Adrenal gland (tissue), 5 donors: ENCODE data around the gene DAAM2.

Experiments
- POLR2A ChIP-seq, 2 donors: fragments of 450-650 bp; IDR thresholded peaks; one replicate each; pipeline ENCODE4 v1.6.1; 2017; ENCODE audit warnings: antibody characterized with exemption in 2 of 2, mild to moderate bottlenecking in 2 of 2, moderate library complexity in 1 of 2
- TF ChIP-seq, protein P1 (sequence below), 6 experiments: fragments of 450-650 bp in 4 of 6; fragments of 200-600 bp in 2 of 6; sonication (generic) in 1 of 6; IDR thresholded peaks; 1 replicate in 5 of 6; 2 replicates in 1 of 6; pipeline versions ENCODE4 v1.5.1 to v1.8.0; 2016 to 2021; ENCODE audit warnings: antibody characterized with exemption in 6 of 6, mild to moderate bottlenecking in 2 of 6, moderate library complexity in 1 of 6
- donor health status: DM: no; HTN: no; CAD: no.

DNA sequence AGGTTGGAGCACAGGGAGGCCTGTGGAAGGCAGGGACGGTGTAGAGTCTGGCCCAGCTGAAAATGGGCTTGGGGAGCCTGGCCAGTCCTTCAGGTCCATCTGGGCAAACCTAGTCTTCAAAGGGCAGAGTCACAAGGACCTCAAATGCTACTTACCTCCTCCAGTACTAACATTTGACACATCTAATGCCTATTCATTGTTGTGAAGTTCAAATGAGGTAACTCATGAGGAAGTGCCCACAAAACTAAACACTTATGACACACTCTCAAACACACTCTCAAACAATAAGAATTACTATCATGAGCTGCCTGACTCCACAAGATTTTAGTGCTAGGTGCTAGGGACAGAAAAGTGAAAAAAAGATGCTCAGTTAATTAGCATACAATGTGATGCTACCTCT lies 27.1 kb downstream of the DAAM2 start:
- TF ChIP-seq, protein P1, sequence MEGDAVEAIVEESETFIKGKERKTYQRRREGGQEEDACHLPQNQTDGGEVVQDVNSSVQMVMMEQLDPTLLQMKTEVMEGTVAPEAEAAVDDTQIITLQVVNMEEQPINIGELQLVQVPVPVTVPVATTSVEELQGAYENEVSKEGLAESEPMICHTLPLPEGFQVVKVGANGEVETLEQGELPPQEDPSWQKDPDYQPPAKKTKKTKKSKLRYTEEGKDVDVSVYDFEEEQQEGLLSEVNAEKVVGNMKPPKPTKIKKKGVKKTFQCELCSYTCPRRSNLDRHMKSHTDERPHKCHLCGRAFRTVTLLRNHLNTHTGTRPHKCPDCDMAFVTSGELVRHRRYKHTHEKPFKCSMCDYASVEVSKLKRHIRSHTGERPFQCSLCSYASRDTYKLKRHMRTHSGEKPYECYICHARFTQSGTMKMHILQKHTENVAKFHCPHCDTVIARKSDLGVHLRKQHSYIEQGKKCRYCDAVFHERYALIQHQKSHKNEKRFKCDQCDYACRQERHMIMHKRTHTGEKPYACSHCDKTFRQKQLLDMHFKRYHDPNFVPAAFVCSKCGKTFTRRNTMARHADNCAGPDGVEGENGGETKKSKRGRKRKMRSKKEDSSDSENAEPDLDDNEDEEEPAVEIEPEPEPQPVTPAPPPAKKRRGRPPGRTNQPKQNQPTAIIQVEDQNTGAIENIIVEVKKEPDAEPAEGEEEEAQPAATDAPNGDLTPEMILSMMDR (IDR thresholded peaks at IDR 0.05) = no peak
- no peak for TF ChIP-seq POLR2A (IDR thresholded peaks at IDR 0.05)
